ENCODE data around the gene NUBPL. TPM values are rescaled to one million over a fixed set of nuclear protein-coding genes. Genes with fewer than 3 reads are reported as not detected.
"Not testable (repeated sequence)": the region's sequence is repeated elsewhere in the genome, so short reads cannot be mapped to it uniquely, and the experiment has no call there.

NUBPL gene
- total RNA-seq, 1 donor: 10.5 TPM

- no peak for DNase-seq (ENCODE audit: low read depth)
- no peak overlapping the region for H3K4me3 ChIP-seq (ENCODE audit: low read depth, low read length)
- no peak for TF ChIP-seq CTCF (IDR thresholded peaks at IDR 0.05; ENCODE audit: insufficient read depth, low read length)
Measured at GRCh38 chr14:31611778-31612433, 50.7 kb downstream of the NUBPL start.

- no peak for TF ChIP-seq CTCF (IDR thresholded peaks at IDR 0.05; ENCODE audit: insufficient read depth, low read length)
- DNase-seq (ENCODE audit: low read depth): no peak
- H3K4me3 ChIP-seq (ENCODE audit: low read depth, low read length): no peak overlapping the region
Measured at GRCh38 chr14:31613188-31613587, 52.0 kb downstream of the NUBPL start.

- not testable (repeated sequence) for DNase-seq (ENCODE audit: low read depth); H3K4me3 ChIP-seq (ENCODE audit: low read depth, low read length)
Measured at GRCh38 chr14:31618884-31619283, 57.7 kb downstream of the NUBPL start.

- no peak for TF ChIP-seq CTCF (IDR thresholded peaks at IDR 0.05; ENCODE audit: insufficient read depth, low read length)
- no peak for DNase-seq (ENCODE audit: low read depth)
- H3K4me3 ChIP-seq (ENCODE audit: low read depth, low read length): no peak overlapping the region
Measured at GRCh38 chr14:31619440-31619839, 58.2 kb downstream of the NUBPL start.

GRCh38 chr14:31620898-31621297 is 59.7 kb downstream of the NUBPL start:
- DNase-seq (ENCODE audit: low read depth); H3K4me3 ChIP-seq (ENCODE audit: low read depth, low read length): not testable (repeated sequence)

GRCh38 chr14:31622060-31622459 is 60.9 kb downstream of the NUBPL start:
- no peak overlapping the region for H3K4me3 ChIP-seq (ENCODE audit: low read depth, low read length)
- TF ChIP-seq CTCF (IDR thresholded peaks at IDR 0.05; ENCODE audit: insufficient read depth, low read length): no peak
- no peak for DNase-seq (ENCODE audit: low read depth)

- not testable (repeated sequence) for H3K4me3 ChIP-seq (ENCODE audit: low read depth, low read length); DNase-seq (ENCODE audit: low read depth)
Measured at GRCh38 chr14:31652900-31653299, 91.7 kb downstream of the NUBPL start.

- no peak for DNase-seq (ENCODE audit: low read depth)
- H3K4me3 ChIP-seq (ENCODE audit: low read depth, low read length): no peak overlapping the region
- no peak for TF ChIP-seq CTCF (IDR thresholded peaks at IDR 0.05; ENCODE audit: insufficient read depth, low read length)
Measured at GRCh38 chr14:31657917-31658316, 96.7 kb downstream of the NUBPL start.

Measured in fibroblast of the aortic adventitia (primary cell).